NT2/D1 (cell line): Measurements from ENCODE around the gene MRPL36.

ENCODE experiments used
- SUZ12 ChIP-seq: IDR thresholded peaks from 2 replicates; pipeline ENCODE4 v1.6.1; 2011; ENCODE audit not compliant: insufficient read length, insufficient read depth; ENCODE audit errors: extremely low read depth
- YY1 ChIP-seq: IDR thresholded peaks from 2 replicates; pipeline ENCODE4 v1.6.1; 2011; ENCODE audit not compliant: insufficient read length, insufficient read depth
- ZNF274 ChIP-seq: IDR thresholded peaks from 2 replicates; pipeline ENCODE4 v1.6.1; 2011; ENCODE audit warnings: mild to moderate bottlenecking, low read depth, low read length

GRCh38 chr5:1763548-1763911 is 36.1 kb downstream of the MRPL36 start:
- TF ChIP-seq ZNF274 = no peak
- TF ChIP-seq YY1 = no peak
- TF ChIP-seq SUZ12 = no peak
